Measurements from ENCODE around the gene SHD. TPM values are rescaled to one million over a fixed set of nuclear protein-coding genes. Genes with fewer than 3 reads are reported as not detected.

Gene SHD
- total and polyA plus RNA-seq, 2 of the 8 experiments (the other 6 are each of a cell fraction or from before 2014, with no cell fraction given): 5.8 to 10.7 TPM

- peak; percentile 87 for TF ChIP-seq KDM1A (IDR thresholded peaks at IDR 0.05; ENCODE audit: borderline replicate concordance, low read length)
These were observed 11.8 kb upstream of the SHD start (continued) for GRCh38 chr19:4267101-4267900.
